H1 (cell line): ENCODE data around the gene CCDC127. TPM values are rescaled to one million over a fixed set of nuclear protein-coding genes. Genes with fewer than 3 reads are reported as not detected.

ENCODE experiments used
- CTCF ChIA-PET: fragments of 300-600 bp; sonication (Branson Sonifier 250); formaldehyde crosslinking; loops from one replicate; lab custom pipeline; 2021; ENCODE audit not compliant: partially characterized antibody; lab: Charles Lee
- POLR2A ChIA-PET: fragments of 300-600 bp; sonication (Branson Sonifier 250); formaldehyde crosslinking; loops from one replicate; lab custom pipeline; 2021; ENCODE audit warnings: inconsistent platforms; ENCODE audit not compliant: partially characterized antibody; lab: Charles Lee
- DNase-seq, 2 experiments: peaks; one replicate each; pipeline versions ENCODE4 v3.0.0 to v3.0.0-alpha.2; 2010 to 2022; ENCODE audit warnings: low spot score in 2 of 2, low read depth in 1 of 2, mixed read lengths in 1 of 2
- FAIRE-seq: peaks from 2 replicates; lab custom pipeline; 2011; peaks lifted over from hg19 to GRCh38; lab: Jason Lieb, UNC
- H2AFZ ChIP-seq: 2 replicates; pipeline ENCODE4 v1.8.1; 2012; ENCODE audit warnings: low read length, inconsistent platforms
- H2AK5ac ChIP-seq: 2 replicates; pipeline ENCODE4 v1.6.1; 2013; ENCODE audit warnings: low read depth, low read length
- H2BK120ac ChIP-seq: replicated peaks from 2 replicates; pipeline ENCODE3; 2013; ENCODE audit warnings: low read depth, low read length, inconsistent platforms
- H2BK12ac ChIP-seq: 2 replicates; pipeline ENCODE4 v1.6.1; 2013; ENCODE audit warnings: low read depth, low read length
- H2BK15ac ChIP-seq: 2 replicates; pipeline ENCODE4 v1.6.1; 2013; ENCODE audit warnings: low read length
- H2BK20ac ChIP-seq: 2 replicates; pipeline ENCODE4 v1.6.1; 2013; ENCODE audit warnings: low read length
- H2BK5ac ChIP-seq: 2 replicates; pipeline ENCODE4 v1.6.1; 2013; ENCODE audit warnings: low read depth, low read length
- H3K14ac ChIP-seq: 2 replicates; pipeline ENCODE4 v1.6.1; 2013; ENCODE audit warnings: inconsistent platforms; ENCODE audit not compliant: insufficient read length
- H3K18ac ChIP-seq: 2 replicates; pipeline ENCODE4 v1.6.1; 2013; ENCODE audit warnings: low read length; ENCODE audit errors: extremely low read depth
- H3K23ac ChIP-seq: 2 replicates; pipeline ENCODE4 v1.6.1; 2013; ENCODE audit warnings: inconsistent platforms; ENCODE audit not compliant: insufficient read length
- H3K23me2 ChIP-seq: 2 replicates; pipeline ENCODE4 v1.6.1; 2013; ENCODE audit warnings: low read depth, low read length
- H3K27ac ChIP-seq: 2 replicates; pipeline ENCODE4 v1.6.1; 2011; ENCODE audit warnings: low read depth, low read length, inconsistent platforms
- H3K27me3 ChIP-seq, 4 experiments: replicated peaks in 1 of 4; 1 replicate in 1 of 4; 2 replicates in 3 of 4; pipeline versions ENCODE4 v1.6.1 to v1.8.1; 2011 to 2013; ENCODE audit warnings: low read length in 3 of 4, mild to moderate bottlenecking in 3 of 4, inconsistent platforms in 2 of 4, mixed read lengths in 2 of 4, moderate library complexity in 1 of 4; ENCODE audit not compliant: control insufficient read depth in 3 of 4, insufficient read depth in 3 of 4; ENCODE audit errors: extremely low read depth in 1 of 4
- H3K36me3 ChIP-seq, 4 experiments: 2 replicates each; pipeline versions ENCODE4 v1.6.1 to v1.8.1; 2011 to 2013; ENCODE audit warnings: mild to moderate bottlenecking in 4 of 4, low read length in 3 of 4, moderate library complexity in 2 of 4, control low read depth in 1 of 4, inconsistent platforms in 1 of 4; ENCODE audit not compliant: insufficient read depth in 4 of 4, control insufficient read depth in 2 of 4
- H3K4ac ChIP-seq: replicated peaks from 2 replicates; pipeline ENCODE3; 2013; ENCODE audit warnings: low read length, low read depth, mixed read lengths, inconsistent platforms; ENCODE audit not compliant: insufficient read length
- H3K4me1 ChIP-seq, 4 experiments: replicated peaks in 1 of 4; 1 replicate in 1 of 4; 2 replicates in 3 of 4; pipeline versions ENCODE4 v1.6.1 to v1.8.1; 2011 to 2013; ENCODE audit warnings: low read length in 3 of 4, inconsistent platforms in 2 of 4, mixed read lengths in 1 of 4; ENCODE audit not compliant: insufficient read depth in 4 of 4, control insufficient read depth in 3 of 4
- H3K4me2 ChIP-seq, 2 experiments: 2 replicates each; pipeline versions ENCODE4 v1.6.1 to v1.8.1; 2011 to 2013; ENCODE audit warnings: low read depth in 2 of 2, low read length in 2 of 2, control low read depth in 1 of 2, inconsistent platforms in 1 of 2, mild to moderate bottlenecking in 1 of 2; ENCODE audit not compliant: insufficient read depth in 1 of 2
- H3K4me3 ChIP-seq, 4 experiments: fragments of 200-600, 300-600 bp in 1 of 4; sonication (generic), shearing (Covaris generic), sonication (Bioruptor Twin) in 1 of 4; 2 replicates each; pipeline versions ENCODE4 v1.5.1 to v1.8.1; 2011 to 2016; ENCODE audit warnings: low read length in 4 of 4, low read depth in 3 of 4, control low read depth in 2 of 4, inconsistent platforms in 2 of 4, mild to moderate bottlenecking in 2 of 4, mixed read lengths in 1 of 4, moderate library complexity in 1 of 4; ENCODE audit not compliant: insufficient read depth in 2 of 4; ENCODE audit errors: extremely low read depth in 1 of 4
- H3K56ac ChIP-seq: replicated peaks from 2 replicates; pipeline ENCODE3; 2013; ENCODE audit warnings: low read depth, mild to moderate bottlenecking, mixed read lengths, low read length, inconsistent platforms; ENCODE audit not compliant: insufficient read length
- H3K79me1 ChIP-seq: 2 replicates; pipeline ENCODE4 v1.6.1; 2013; ENCODE audit warnings: low read depth, low read length, control low read depth
- H3K79me2 ChIP-seq, 2 experiments: 2 replicates each; pipeline versions ENCODE4 v1.6.1 to v1.8.1; 2012 to 2013; ENCODE audit warnings: low read length in 2 of 2, mild to moderate bottlenecking in 2 of 2, inconsistent platforms in 1 of 2; ENCODE audit not compliant: insufficient read depth in 2 of 2, control insufficient read depth in 1 of 2
- H3K9ac ChIP-seq, 4 experiments: replicated peaks in 1 of 4; 1 replicate in 1 of 4; 2 replicates in 3 of 4; pipeline versions ENCODE4 v1.6.1 to v1.8.1; 2011 to 2013; ENCODE audit warnings: low read depth in 3 of 4, low read length in 3 of 4, control low read depth in 2 of 4, mild to moderate bottlenecking in 2 of 4, moderate library complexity in 2 of 4, inconsistent platforms in 1 of 4; ENCODE audit errors: extremely low read depth in 1 of 4
- H3K9me3 ChIP-seq, 2 experiments: 2 replicates each; pipeline versions ENCODE4 v1.6.1 to v1.8.1; 2012 to 2013; ENCODE audit warnings: mild to moderate bottlenecking in 2 of 2, moderate library complexity in 2 of 2, control low read depth in 1 of 2, inconsistent platforms in 1 of 2, low read depth in 1 of 2, low read length in 1 of 2, mixed read lengths in 1 of 2; ENCODE audit not compliant: insufficient read depth in 2 of 2
- H4K20me1 ChIP-seq, 2 experiments: replicated peaks in 1 of 2; 2 replicates each; pipeline versions ENCODE3 to v1.8.1; 2011 to 2013; ENCODE audit warnings: inconsistent platforms in 2 of 2, low read length in 2 of 2, mild to moderate bottlenecking in 1 of 2; ENCODE audit not compliant: insufficient read depth in 2 of 2, control insufficient read depth in 1 of 2
- H4K5ac ChIP-seq: 2 replicates; pipeline ENCODE4 v1.6.1; 2013; ENCODE audit warnings: low read length, low read depth, mixed read lengths, inconsistent platforms; ENCODE audit not compliant: insufficient read length
- H4K8ac ChIP-seq: 2 replicates; pipeline ENCODE4 v1.8.0; 2013; ENCODE audit warnings: mild to moderate bottlenecking, moderate library complexity, low read length, inconsistent platforms; ENCODE audit not compliant: insufficient read depth; ENCODE audit errors: extremely low read depth
- H4K91ac ChIP-seq: replicated peaks from 2 replicates; pipeline ENCODE3; 2013; ENCODE audit warnings: low read length, mixed read lengths, inconsistent platforms; ENCODE audit not compliant: insufficient read length
- EGR1 ChIP-seq: IDR thresholded peaks from 2 replicates; pipeline ENCODE4 v1.6.1; 2011; ENCODE audit warnings: low read depth, low read length, borderline replicate concordance
- FOSL1 ChIP-seq: IDR thresholded peaks from 2 replicates; pipeline ENCODE4 v1.6.1; 2011; ENCODE audit warnings: mild to moderate bottlenecking, low read depth, low read length, moderate library complexity; ENCODE audit not compliant: insufficient read depth
- KDM5A ChIP-seq: fragments of 200-600 bp; IDR thresholded peaks from 2 replicates; pipeline ENCODE4 v1.7.1; 2012; ENCODE audit warnings: mild to moderate bottlenecking, low read length, inconsistent platforms, mixed read lengths
- PHF8 ChIP-seq: fragments of 200-600 bp; sonication (generic); conservative IDR thresholded peaks from 2 replicates; pipeline ENCODE4 v1.7.1; 2012; ENCODE audit warnings: low read depth, mild to moderate bottlenecking, inconsistent platforms, low read length, moderate library complexity
- SRF ChIP-seq: IDR thresholded peaks from 2 replicates; pipeline ENCODE4 v1.6.1; 2011; ENCODE audit warnings: mild to moderate bottlenecking, low read depth, low read length, moderate library complexity
- polyA plus RNA-seq, 7 experiments: library from polyadenylated mRNA; depleted of rRNA in 3 of 7; stranded (reverse) in 5 of 7; unstranded in 2 of 7; fragments of >200 nt in 5 of 7; fragments of 200-250 nt in 2 of 7; gene quantifications; 1 replicate in 5 of 7; 2 replicates in 1 of 7; 4 replicates in 1 of 7; pipeline versions ENCODE4 v1.2.1 to v1.2.3, GENCODE V29; 2011 to 2013; ENCODE audit warnings: missing spikeins in 2 of 7, mixed read lengths in 2 of 7
- total RNA-seq: library from RNA; stranded (reverse); fragmentation: NEBNext Ultra II Directional; extraction: Animal tissue kit (Norgen Biotek cat#: 25700); gene quantifications from 2 replicates; pipeline ENCODE4 v1.2.1, GENCODE V29; 2021

CCDC127 gene
- total and polyA plus RNA-seq, 2 of the 8 experiments (the other 6 are each of a cell fraction or from before 2014, with no cell fraction given): 2.9 to 8.0 TPM

DNA sequence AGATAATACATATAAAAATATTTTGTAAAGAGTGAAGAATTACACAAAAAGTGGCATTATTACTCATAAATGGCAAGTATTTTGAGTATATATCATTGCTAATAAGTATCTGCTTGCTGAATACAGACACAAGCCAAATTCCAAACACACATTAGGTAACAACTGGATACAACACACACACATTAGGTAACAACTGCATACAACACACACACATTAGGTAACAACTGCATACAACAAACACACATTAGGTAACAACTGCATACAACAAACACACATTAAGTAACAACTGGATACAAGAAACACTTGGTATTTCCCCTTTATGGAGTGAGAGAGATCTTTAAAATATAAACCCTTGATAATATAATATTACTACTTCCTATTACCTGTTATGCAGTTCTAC, 13.5 kb downstream of the CCDC127 start:
- H3K23ac ChIP-seq: no peak overlapping the region
- peaks cover 5 to 21% of the 10 kb centered on the region in 2 experiments for H4K20me1 ChIP-seq
- H2BK15ac ChIP-seq: no peak overlapping the region
- no peak overlapping the region for H4K91ac ChIP-seq
- H3K18ac ChIP-seq: no peak overlapping the region
- no peak overlapping the region for H2BK20ac ChIP-seq
- no peak overlapping the region for H3K9ac ChIP-seq
- H3K23me2 ChIP-seq: peaks cover 1% of the 10 kb centered on the region; the same call in 1 of the 2 replicates
- no peaks in the 10 kb centered on the region; a peak in 1 of 7 replicates for H3K4me1 ChIP-seq
- no peaks in the 10 kb centered on the region; the same call in 1 of the 2 replicates for H3K79me1 ChIP-seq
- no peak overlapping the region for H4K8ac ChIP-seq
- DNase-seq: no peak
- H3K27me3 ChIP-seq: no peaks in the 10 kb centered on the region
- no peak for FAIRE-seq
- no peak overlapping the region for H2BK120ac ChIP-seq
- H3K79me2 ChIP-seq: peaks cover 3 to 22% of the 10 kb centered on the region in 2 experiments; a peak in 2 of 4 replicates
- no peak overlapping the region for H3K14ac ChIP-seq
- no peak overlapping the region for H2AK5ac ChIP-seq
- H2BK12ac ChIP-seq: no peak overlapping the region
- H3K9me3 ChIP-seq: no peaks in the 10 kb centered on the region
- no peak overlapping the region for H2BK5ac ChIP-seq
- no peak overlapping the region for H4K5ac ChIP-seq
- H3K4ac ChIP-seq: no peak overlapping the region
- no peak for TF ChIP-seq FOSL1
- no peak for TF ChIP-seq PHF8
- no peak for TF ChIP-seq EGR1
- TF ChIP-seq KDM5A: no peak
- TF ChIP-seq SRF: no peak
- no peak overlapping the region for H3K4me2 ChIP-seq
- H3K56ac ChIP-seq: no peak overlapping the region
- H3K4me3 ChIP-seq: no peak overlapping the region
- H3K27ac ChIP-seq: no peak overlapping the region
- ChIA-PET CTCF (no interaction called here), POLR2A (interaction anchor here (2.9 kb wide), 1 partner anchor 13 kb away, joined by 11 read pairs; the partner anchor contains the start of gene LRRC14B)
- H2AFZ ChIP-seq: no peak overlapping the region
- peaks cover 2 to 16% (median 10%) of the 10 kb centered on the region in 4 experiments for H3K36me3 ChIP-seq
